Coronary artery (tissue), 2 donors: ENCODE results near the gene BCR.
A peak's percentile ranks its signal among the peaks of the same experiment; 100 is the strongest.

Experiments
- DNase-seq: peaks from one replicate; pipeline ENCODE4 v3.0.0-alpha.2; 2017; ENCODE audit warnings: low spot score
- H3K27ac ChIP-seq, 2 donors: fragments of 200-600 bp; sonication (generic); one replicate each; pipeline ENCODE4 v1.5.1; 2016 to 2019
- H3K4me3 ChIP-seq: fragments of 200-600 bp; sonication (generic); 2 replicates; pipeline ENCODE4 v1.5.1; 2016; ENCODE audit warnings: mild to moderate bottlenecking, moderate library complexity
- TF ChIP-seq, protein P1 (sequence below): fragments of 200-600 bp; sonication (generic); IDR thresholded peaks from one replicate; pipeline ENCODE4 v1.5.1; 2019; ENCODE audit warnings: antibody characterized with exemption

The BCR gene

DNA sequence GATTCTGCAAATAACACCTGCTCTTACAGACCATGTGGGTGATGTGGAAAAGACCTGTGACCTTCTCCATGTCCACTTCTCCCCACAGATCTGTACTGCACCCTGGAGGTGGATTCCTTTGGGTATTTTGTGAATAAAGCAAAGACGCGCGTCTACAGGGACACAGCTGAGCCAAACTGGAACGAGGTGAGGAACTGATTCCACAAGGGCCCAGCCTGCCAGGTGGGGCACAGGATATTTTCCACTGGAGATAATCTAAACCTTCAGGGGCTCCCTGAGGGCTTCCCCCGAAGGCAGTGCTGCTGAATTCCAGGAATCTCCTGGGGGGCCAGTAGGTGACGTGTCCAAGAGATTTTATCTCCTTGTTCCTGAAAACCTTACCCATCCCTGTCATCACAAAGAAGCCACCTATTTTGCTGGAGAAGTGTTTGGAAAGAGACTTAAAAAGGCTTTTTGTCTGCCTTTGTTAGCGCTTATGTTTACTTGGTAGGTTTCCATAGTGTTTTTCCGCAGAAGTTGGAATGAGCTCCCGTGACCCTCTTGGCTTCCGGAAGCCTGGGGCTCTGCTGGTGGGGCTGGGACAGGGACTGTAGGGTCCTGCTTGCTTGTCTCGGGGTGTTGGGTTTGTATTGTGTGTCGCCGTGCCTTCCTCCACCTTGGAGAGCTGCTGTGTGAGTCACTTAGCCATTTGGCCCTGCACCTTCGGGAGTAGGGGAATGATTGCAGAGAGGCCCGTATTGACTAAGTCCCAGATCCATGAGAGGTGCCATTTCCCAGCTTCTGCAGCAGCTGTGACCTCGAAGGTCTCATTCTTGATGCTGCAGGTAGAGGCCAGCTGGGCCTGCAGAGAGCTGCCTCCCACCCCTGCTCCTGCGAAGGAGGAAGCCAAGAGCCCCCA lies 112.4 kb downstream of the BCR start:
- DNase-seq: no peak
- TF ChIP-seq, protein P1, sequence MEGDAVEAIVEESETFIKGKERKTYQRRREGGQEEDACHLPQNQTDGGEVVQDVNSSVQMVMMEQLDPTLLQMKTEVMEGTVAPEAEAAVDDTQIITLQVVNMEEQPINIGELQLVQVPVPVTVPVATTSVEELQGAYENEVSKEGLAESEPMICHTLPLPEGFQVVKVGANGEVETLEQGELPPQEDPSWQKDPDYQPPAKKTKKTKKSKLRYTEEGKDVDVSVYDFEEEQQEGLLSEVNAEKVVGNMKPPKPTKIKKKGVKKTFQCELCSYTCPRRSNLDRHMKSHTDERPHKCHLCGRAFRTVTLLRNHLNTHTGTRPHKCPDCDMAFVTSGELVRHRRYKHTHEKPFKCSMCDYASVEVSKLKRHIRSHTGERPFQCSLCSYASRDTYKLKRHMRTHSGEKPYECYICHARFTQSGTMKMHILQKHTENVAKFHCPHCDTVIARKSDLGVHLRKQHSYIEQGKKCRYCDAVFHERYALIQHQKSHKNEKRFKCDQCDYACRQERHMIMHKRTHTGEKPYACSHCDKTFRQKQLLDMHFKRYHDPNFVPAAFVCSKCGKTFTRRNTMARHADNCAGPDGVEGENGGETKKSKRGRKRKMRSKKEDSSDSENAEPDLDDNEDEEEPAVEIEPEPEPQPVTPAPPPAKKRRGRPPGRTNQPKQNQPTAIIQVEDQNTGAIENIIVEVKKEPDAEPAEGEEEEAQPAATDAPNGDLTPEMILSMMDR: no peak
- Histone ChIP-seq H3K27ac (no peak overlapping the region), H3K4me3 (no peak overlapping the region)

DNA sequence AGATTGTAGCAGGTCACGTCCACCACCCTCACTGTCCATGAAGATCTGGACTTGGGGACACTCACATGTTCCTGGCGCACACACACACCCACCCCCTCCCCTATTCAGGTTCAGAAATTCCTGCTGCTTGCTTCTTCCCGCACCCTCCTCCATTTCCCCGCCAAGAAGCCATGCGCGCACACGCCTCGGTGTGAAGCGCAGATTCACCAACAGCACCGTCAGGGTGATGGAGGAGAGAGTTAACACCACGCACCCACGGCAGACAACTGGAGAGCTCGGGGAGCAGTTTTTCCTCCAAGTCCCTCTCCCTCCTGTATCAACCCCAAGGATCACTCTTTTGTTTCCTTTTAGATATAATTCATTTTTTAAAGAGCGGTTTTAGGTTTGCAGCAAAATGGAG lies 113.4 kb downstream of the BCR start:
- DNase-seq: no peak
- TF ChIP-seq, protein P1: no peak
- no peak overlapping the region for H3K4me3 ChIP-seq
- no peak overlapping the region for H3K27ac ChIP-seq

DNA sequence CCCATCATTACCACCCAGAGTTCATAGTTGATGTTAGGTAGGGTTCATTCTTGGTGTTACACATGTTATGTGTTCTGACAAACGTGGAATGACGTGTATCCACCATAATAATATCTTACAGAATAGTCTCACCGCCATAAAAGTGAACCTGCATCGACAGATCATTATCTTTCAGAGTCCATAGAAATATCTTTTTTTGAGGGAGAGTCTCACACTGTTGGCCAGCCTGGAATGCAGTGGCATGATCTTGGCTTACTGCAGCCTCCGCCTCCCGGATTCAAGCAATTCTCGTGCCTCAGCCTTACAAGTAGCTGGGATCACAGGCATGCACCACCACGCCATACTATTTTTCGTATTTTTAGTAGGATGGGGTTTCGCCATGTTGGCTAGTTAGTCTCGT lies 113.9 kb downstream of the BCR start:
- DNase-seq: no peak
- TF ChIP-seq, protein P1: no peak
- Histone ChIP-seq H3K4me3 (no peak overlapping the region), H3K27ac (no peak overlapping the region)

DNA sequence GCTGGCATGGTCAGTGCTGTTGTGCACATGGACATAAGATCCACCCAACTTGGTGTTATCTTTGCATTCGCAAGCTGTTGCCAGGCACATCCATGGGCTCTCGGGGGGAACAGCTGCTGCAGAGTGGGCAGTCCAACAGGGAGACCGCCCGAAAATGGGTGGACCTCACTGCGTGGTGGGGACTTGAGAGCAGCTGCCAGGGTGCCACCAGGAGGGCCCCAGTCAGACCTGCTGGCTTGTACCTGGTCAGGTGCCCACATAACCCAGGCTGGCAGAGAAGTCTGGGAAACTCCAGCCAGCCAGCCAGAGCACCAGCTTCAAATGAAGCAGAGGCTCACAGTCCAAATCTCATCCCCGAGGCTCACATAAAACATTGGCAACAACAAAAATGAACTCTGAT lies 120.2 kb downstream of the BCR start:
- DNase-seq: no peak

DNA sequence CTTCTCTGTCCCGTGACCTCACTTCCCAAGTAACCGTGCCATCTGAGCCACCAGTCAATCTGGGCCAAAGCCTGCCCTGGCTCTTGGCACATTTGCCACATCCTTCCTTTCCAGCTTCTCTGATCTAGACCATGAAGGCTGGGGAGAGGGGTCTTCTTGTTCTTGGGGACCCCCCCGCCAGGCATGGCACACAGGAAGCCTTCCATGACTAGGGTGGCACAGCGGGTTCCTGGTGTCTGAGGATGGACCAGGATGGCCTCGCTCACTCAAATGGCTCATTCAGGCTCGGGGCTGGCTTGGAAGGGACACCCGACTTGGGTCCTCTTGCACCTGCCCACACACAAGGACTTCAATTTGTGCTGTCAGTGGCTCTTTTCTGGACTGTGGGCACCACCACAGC lies 121.3 kb downstream of the BCR start:
- TF ChIP-seq, protein P1: no peak
- Histone ChIP-seq H3K4me3 (no peak overlapping the region), H3K27ac (peak overlapping the region in 1 of 2 donors; percentile 66)
- DNase-seq: no peak

More for the DNA sequence above, 120.2 kb downstream of the BCR start:
- H3K4me3 ChIP-seq: no peak overlapping the region
- TF ChIP-seq, protein P1: no peak
- no peak overlapping the region for H3K27ac ChIP-seq

DNA sequence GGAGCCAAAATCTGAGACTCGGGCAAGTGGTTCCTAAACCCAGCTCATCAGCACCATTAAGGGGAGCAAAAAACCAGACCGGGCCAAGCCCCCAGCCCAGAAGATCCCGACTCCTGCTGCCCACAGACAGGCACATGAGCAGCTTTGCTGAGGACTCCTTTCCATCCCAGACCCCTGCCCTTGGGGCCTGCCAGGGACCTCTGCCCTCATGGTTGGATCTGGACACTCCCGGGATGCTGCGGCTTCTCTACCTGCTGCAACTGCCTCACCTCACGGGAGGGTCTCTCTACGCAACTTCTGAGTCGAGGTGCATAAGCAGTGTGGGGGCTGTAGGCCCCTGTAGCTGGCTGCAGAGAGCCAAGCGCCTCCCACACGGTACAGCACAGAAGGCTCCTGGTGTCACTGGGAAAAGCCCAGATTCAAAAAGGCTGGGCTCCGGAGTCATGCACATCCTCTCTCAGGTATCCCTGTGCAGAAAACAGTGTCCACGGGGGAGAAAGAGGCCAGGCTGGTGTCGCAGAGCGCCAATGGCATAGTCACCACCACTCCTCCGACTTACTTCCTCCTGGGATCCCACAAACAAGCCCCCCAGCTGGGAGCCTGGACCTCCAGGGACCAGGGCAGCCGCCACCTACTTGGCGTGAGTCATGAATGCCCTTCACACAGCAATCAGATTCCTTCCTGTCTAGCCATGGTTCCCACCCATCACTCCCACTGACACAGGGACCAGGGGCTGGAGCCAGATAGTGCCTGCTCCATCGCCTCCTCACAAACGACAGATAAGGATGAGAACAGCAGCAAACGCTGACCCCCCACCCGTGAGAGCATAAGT lies 122.1 kb downstream of the BCR start:
- no peak overlapping the region for H3K4me3 ChIP-seq
- DNase-seq: peak; percentile 74
- TF ChIP-seq, protein P1: no peak
- H3K27ac ChIP-seq: peak overlapping the region; percentile 27 to 66
